ENCODE measurements around the gene ITGB5.

The ITGB5 gene

DNA sequence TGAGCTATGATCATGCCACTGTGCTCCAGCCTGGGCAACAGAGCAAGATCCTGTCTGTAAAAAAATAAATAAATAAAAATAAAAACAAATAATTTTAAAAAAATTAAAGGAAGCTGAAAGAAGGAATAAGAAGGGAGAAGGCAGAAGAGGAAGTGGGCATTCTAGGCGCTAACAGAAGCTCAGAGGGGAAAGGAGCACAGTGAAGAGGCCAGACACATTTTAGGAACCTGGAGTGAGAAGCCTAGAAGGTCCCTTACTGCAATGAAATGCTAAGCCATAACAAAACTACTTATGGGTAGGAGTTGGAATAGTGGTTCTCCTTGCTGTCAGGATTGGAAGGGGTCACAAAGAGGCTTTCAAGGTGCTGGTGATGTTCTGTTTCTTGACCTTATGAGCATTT lies 64.0 kb downstream of the ITGB5 start:
- no peaks in the 10 kb centered on the region for H3K9me3 Mint-ChIP-seq
- H3K4me1 Mint-ChIP-seq: no peaks in the 10 kb centered on the region
- no peak overlapping the region for H3K4me3 Mint-ChIP-seq
- no peak for ATAC-seq
- no peaks in the 10 kb centered on the region for H3K36me3 Mint-ChIP-seq
- peaks cover 57% of the 10 kb centered on the region for H3K27me3 Mint-ChIP-seq
- no peak overlapping the region for H3K27ac Mint-ChIP-seq

DNA sequence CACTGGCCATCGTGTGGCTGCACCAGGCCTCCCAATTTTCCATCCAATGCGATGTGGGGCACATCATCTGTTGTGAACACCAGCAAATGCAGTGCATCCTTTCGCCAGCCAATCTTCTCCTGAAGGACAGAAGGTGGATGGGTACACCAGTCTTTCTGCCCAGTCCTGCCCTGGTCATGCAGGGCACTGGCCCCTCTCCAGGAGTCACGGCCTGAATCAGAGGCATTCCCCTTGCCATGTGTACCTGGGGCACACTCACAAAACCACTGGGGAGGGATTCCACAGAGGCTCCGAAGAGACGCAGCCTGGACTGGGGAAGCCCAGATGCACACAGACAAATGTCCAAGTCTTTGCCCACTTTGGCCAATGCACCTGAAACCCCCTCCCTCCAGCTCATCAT lies 65.8 kb downstream of the ITGB5 start:
- no peaks in the 10 kb centered on the region for H3K36me3 Mint-ChIP-seq
- H3K4me3 Mint-ChIP-seq: no peak overlapping the region
- H3K4me1 Mint-ChIP-seq: no peaks in the 10 kb centered on the region
- H3K27ac Mint-ChIP-seq: no peak overlapping the region
- ATAC-seq: no peak
- no peaks in the 10 kb centered on the region for H3K9me3 Mint-ChIP-seq
- H3K27me3 Mint-ChIP-seq: peaks cover 61% of the 10 kb centered on the region

DNA sequence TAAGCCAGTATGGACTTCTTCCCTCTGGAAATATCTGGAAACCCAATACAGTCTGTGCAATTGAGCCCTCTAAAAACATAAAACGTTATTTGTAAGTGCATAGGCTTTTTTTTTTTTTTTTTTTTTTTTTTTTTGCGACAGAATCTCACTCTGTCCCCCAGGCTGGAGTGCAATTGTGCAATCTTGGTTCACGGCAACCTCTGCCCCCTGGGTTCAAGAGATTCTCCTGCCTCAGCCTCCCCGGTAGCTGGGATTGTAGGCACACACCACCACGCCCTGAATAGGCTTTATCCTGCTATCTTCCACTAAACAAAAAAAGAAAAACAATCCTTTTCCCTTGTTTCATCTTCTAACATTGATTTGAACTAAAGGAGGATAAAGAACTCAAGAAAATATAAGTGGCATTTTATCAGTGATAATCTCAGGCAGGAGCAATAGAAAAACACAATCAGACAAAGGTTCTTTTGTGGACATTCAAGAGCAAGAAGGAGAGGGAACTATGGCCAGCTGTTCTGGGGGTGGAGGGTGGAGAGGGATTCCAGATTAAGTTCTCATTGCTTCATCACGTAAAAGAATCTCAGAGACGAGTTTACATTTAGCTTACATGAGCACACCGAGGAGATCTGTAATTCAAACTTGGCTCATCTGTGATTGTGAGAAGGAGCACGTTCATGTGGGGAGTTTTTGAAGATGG lies 68.6 kb downstream of the ITGB5 start:
- no peaks in the 10 kb centered on the region for H3K4me1 Mint-ChIP-seq
- no peak overlapping the region for H3K27ac Mint-ChIP-seq
- no peaks in the 10 kb centered on the region for H3K36me3 Mint-ChIP-seq
- no peaks in the 10 kb centered on the region for H3K9me3 Mint-ChIP-seq
- peaks cover 59% of the 10 kb centered on the region for H3K27me3 Mint-ChIP-seq
- H3K4me3 Mint-ChIP-seq: no peak overlapping the region
- ATAC-seq: no peak

DNA sequence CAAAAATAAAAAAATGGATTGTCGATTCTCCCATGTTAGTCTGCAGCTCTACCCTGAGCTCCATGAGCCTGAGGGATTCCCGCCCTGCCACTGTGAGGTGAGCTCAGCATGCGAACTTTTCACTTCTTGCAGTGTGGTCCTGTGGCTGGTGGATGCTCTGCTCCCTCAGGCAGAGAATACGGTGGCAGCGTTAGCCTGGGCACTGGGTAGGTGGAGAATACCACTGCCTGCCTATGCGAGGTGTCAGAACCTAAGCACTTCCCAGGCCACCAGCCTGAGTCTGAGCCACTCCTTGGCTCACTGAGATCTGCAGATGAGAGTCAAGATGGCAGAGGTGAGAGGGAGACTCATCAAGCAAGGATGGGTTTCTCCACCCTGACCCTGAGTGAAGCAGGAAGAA lies 70.1 kb downstream of the ITGB5 start:
- no peak overlapping the region for H3K27ac Mint-ChIP-seq
- H3K9me3 Mint-ChIP-seq: no peaks in the 10 kb centered on the region
- ATAC-seq: no peak
- H3K36me3 Mint-ChIP-seq: no peaks in the 10 kb centered on the region
- H3K4me1 Mint-ChIP-seq: no peaks in the 10 kb centered on the region
- H3K4me3 Mint-ChIP-seq: no peak overlapping the region
- peaks cover 56% of the 10 kb centered on the region for H3K27me3 Mint-ChIP-seq

DNA sequence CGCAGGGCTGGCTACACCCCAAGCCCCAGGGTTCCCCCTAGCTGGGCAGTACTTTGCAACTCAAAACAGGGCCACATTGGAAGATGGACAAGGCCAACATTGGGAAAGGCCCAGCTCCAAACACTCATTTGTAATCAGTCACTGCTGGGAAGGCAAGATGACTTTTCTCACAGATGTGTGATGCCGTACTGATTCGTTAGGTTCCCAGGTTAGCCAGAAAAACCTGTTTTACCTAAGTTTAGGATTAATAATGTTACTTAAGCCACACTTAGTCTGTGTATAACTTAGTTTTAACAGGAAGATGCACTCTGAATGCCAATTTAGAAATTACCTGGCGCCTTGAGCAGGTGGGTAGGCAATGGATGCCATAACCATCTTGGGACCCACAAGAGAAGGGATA lies 71.0 kb downstream of the ITGB5 start:
- Mint-ChIP-seq H3K4me3 (no peak overlapping the region), H3K4me1 (no peaks in the 10 kb centered on the region), H3K27ac (no peak overlapping the region), H3K9me3 (no peaks in the 10 kb centered on the region), H3K36me3 (no peaks in the 10 kb centered on the region), H3K27me3 (peaks cover 48% of the 10 kb centered on the region)
- ATAC-seq: no peak

DNA sequence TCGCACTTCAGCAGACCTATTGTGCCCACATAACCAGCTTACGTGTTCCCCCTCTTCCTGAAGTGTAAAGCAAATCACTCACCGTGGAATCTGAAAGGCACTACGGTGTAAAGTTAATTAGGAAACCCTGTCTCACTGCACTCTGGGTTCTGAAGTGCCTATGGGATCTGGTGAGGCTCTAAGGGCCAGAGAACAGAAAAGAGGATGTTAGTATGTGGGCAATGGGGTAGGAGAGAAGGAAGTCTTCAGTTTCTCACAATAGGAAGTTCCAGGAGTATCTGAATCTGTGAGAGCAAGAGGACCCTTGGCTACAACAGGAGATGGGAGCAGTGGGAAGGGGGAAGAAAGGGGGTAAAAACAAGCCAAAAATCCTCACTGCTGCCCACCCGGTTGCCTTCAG lies 71.4 kb downstream of the ITGB5 start:
- H3K27me3 Mint-ChIP-seq: peaks cover 43% of the 10 kb centered on the region
- H3K27ac Mint-ChIP-seq: no peak overlapping the region
- no peaks in the 10 kb centered on the region for H3K9me3 Mint-ChIP-seq

DNA sequence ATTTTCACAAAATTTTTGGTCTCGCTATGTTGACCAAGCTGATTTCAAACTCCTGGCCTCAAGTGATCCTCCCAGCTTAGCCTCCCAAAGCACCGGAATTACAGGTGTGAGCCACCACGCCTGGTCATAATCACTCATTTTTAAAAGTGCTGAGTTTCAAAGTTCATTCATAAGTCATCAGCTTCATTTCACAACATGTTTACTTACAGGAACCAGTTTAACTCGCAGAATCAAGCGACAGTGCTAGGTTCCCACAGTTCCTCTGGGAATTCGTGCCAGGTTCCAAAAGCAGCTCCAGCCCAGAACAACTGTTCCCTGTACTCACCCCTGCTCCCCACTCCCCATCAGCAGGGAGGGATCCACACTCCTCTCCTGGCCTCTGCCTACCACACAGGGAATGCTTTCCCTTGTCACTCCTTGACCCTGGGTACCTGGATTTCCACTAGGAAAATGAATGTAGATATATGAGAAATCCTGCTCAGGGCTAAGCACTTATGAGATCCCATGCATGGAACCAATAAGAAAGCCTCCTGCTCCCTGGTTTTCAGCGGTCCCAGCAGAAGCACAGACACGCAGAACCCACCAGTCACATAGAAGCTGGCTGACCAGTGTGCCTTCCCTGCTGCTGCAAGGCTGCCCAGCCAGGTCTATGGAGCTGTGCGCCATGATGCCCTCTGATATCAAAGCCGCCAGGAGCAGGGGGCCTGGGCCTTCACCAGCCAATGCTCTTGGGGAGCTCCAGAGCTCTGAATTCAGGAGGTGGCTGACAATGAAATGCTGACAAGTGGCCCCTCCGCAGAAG lies 72.3 kb downstream of the ITGB5 start:
- H3K4me1 Mint-ChIP-seq: no peaks in the 10 kb centered on the region
- no peak for ATAC-seq
- H3K36me3 Mint-ChIP-seq: no peaks in the 10 kb centered on the region
- H3K27me3 Mint-ChIP-seq: peaks cover 35% of the 10 kb centered on the region
- no peak overlapping the region for H3K4me3 Mint-ChIP-seq
- no peak overlapping the region for H3K27ac Mint-ChIP-seq
- no peaks in the 10 kb centered on the region for H3K9me3 Mint-ChIP-seq

More for the DNA sequence above, 71.4 kb downstream of the ITGB5 start:
- no peak for ATAC-seq
- no peak overlapping the region for H3K4me3 Mint-ChIP-seq
- H3K4me1 Mint-ChIP-seq: no peaks in the 10 kb centered on the region
- no peaks in the 10 kb centered on the region for H3K36me3 Mint-ChIP-seq

DNA sequence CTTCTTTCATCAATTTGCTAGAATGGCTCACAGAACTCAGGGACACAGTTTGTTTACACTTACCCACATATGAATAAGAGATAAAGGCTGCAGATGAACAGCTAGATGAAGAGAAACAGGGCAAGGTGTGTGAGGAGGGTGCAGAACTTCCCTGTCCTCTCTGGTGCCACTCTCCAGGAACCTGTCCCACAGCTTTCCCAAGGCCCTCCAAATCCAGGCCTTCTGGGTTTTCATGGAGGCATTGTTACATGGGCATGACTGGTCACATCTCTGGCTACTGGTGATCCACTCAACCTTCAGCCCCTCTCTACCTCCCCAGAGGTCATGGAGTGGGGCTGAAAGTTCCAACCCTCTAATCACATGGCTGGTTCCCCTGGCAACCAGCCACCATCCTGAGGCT lies 73.6 kb downstream of the ITGB5 start:
- Mint-ChIP-seq H3K27me3 (peaks cover 33% of the 10 kb centered on the region), H3K9me3 (no peaks in the 10 kb centered on the region), H3K36me3 (no peaks in the 10 kb centered on the region), H3K27ac (no peak overlapping the region), H3K4me3 (no peak overlapping the region), H3K4me1 (no peaks in the 10 kb centered on the region)
- no peak for ATAC-seq

DNA sequence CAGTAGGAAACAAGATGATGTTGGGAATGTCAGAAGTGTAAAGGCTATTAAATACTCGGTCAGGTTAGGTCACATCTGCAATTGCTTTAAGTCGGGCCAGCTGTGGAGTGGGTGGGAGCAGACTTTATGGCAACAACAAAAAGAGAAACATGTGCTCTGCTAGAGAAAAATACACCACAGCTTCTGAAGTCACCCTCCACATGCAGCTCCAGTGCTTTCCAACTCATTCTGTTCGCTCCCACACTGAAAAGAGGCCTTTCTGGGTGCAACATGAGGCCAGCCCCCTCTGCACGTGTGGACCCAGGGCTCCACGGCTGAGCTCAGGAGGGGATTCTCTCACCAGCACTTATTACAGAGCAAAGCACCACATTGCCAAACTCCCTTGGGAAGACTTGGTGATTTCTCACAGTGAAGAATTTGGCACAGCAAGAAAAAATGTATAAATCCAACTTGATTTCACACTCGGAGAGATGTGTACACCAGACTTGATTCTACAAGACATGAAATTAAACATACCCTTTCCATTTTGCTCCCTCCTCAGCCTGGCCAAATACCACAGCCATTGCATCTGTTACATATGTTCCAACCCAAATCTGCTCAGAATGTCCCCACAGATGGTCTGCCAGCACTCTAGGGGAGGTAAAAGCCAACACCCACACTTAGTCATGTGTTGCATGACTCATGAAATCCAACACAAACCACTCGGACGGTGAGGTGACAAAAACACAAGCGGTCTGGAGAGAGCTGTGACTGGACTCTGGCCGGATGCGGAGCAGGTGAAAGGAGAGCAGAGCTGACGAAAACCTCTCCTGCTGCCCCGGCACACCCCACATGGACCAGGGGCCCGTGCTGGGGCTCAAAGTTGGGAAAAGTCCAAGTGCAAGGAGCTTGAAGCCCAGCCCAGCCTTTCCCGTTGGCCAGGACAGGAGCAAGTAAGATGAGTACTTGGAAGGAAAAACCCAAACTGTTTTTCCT lies 74.6 kb downstream of the ITGB5 start:
- Mint-ChIP-seq H3K4me1 (no peaks in the 10 kb centered on the region), H3K27ac (no peak overlapping the region), H3K27me3 (peaks cover 26% of the 10 kb centered on the region), H3K36me3 (no peaks in the 10 kb centered on the region), H3K4me3 (no peak overlapping the region), H3K9me3 (no peaks in the 10 kb centered on the region)
- no peak for ATAC-seq

DNA sequence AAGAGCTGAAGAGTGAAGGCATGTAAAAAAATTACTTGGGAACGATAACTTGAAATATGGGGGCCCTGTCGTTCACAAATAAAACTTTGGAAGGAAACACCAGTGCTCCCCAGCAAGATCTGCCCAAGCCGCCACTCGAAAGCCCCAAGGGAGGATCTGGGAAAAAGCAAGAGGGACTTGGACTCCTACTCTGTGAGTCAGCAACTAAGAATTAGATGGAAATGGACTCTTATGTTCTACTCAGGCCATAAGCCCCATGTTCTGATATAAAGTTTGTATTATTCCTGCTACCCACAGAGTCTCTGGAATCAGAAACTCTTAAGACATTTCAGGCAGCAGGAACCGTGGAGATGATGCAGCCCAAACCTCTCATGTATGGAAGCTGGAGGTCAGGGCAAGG lies 75.7 kb downstream of the ITGB5 start:
- no peak overlapping the region for H3K4me3 Mint-ChIP-seq
- no peak for ATAC-seq
- no peaks in the 10 kb centered on the region for H3K36me3 Mint-ChIP-seq
- no peaks in the 10 kb centered on the region for H3K9me3 Mint-ChIP-seq
- no peak overlapping the region for H3K27ac Mint-ChIP-seq
- H3K27me3 Mint-ChIP-seq: peaks cover 26% of the 10 kb centered on the region
- H3K4me1 Mint-ChIP-seq: no peaks in the 10 kb centered on the region

DNA sequence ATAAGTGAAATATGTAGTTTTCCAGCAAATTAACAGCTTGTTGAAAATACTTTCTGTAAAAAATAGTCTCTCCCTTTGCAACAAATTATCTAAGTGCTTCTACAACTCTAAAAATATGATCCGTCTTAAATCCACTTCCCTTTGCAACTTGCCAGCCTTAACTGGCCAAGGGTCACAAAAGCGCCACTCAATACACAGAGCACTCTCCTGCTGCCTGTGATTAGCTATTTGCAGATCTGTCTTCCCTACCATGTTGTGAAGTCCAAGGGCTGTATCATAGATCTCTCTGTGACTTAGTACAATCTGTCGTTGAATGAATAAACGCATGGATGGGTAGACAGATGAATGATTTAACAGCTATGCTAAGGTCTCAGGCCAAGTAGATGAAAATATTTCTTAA lies 76.2 kb downstream of the ITGB5 start:
- no peaks in the 10 kb centered on the region for H3K9me3 Mint-ChIP-seq
- no peaks in the 10 kb centered on the region for H3K4me1 Mint-ChIP-seq
- no peaks in the 10 kb centered on the region for H3K36me3 Mint-ChIP-seq
- ATAC-seq: no peak
- H3K4me3 Mint-ChIP-seq: no peak overlapping the region
- peaks cover 26% of the 10 kb centered on the region for H3K27me3 Mint-ChIP-seq
- H3K27ac Mint-ChIP-seq: no peak overlapping the region

DNA sequence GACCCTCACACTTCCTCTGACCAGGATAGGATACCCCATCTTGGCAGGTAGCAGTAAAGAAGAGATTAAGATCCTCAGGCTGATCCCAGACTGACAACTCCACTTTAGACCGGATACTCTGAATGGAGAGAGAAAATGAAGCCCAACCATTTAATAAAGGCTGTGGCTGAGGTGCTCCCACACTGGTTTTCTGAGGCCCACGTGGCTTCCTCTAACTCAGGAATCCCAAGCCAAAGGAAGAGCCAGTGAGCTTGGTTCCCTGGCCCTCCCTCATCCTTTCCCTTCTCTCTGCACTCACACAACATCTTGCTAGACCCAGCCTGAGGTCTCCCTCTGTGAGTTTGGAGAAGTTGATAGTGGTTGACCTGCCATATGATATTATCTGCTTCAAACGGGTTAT lies 78.1 kb downstream of the ITGB5 start:
- Mint-ChIP-seq H3K27ac (no peak overlapping the region), H3K4me1 (peaks cover 6% of the 10 kb centered on the region)
- no peak for ATAC-seq

DNA sequence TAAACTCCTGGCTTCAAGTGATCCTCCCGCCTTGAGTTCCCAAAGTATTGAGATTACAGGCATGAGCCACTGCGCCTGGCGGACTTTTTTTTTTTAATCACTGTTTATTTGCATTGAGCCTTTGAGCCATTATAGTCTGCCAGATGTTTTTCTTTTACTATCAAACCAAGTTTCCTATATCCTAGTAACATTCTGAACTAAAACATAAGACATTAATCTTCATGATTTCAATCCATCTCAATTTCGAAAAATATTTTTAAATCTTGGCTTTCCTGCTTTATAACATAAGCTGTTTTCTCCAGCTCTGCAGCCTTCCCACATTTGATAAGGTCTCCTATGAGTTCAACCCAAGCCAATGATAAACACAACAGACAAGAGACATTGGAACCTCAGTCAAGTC lies 81.5 kb downstream of the ITGB5 start:
- Mint-ChIP-seq H3K27me3 (peaks cover 47% of the 10 kb centered on the region), H3K4me3 (no peak overlapping the region), H3K27ac (no peak overlapping the region), H3K36me3 (no peaks in the 10 kb centered on the region), H3K9me3 (peaks cover 3% of the 10 kb centered on the region), H3K4me1 (peaks cover 6% of the 10 kb centered on the region)
- ATAC-seq: no peak

More for the DNA sequence above, 78.1 kb downstream of the ITGB5 start:
- peaks cover 3% of the 10 kb centered on the region for H3K9me3 Mint-ChIP-seq
- peaks cover 26% of the 10 kb centered on the region for H3K27me3 Mint-ChIP-seq
- no peak overlapping the region for H3K4me3 Mint-ChIP-seq
- H3K36me3 Mint-ChIP-seq: no peaks in the 10 kb centered on the region

DNA sequence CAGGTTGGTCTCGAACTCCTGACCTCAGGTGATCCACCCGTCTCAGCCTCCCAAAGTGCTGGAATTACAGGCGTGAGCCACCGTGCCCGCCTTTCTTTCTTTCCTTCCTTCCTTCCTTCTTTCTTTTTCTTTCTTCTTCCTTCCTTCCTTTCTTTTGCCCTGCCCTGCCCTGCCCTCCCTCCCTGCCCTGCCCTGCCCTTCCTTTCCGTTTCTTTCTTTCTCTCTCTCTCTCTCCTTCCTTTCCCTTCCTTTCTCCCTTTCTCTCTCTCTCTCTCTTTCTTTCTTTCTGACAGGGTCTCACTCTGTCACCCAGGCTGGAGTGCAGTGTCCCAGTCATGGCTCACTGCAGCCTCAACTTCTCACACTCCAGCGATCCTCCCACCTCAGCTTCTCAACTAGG lies 82.3 kb downstream of the ITGB5 start:
- no peak overlapping the region for H3K27ac Mint-ChIP-seq
- peaks cover 46% of the 10 kb centered on the region for H3K27me3 Mint-ChIP-seq
- H3K9me3 Mint-ChIP-seq: peaks cover 3% of the 10 kb centered on the region
- H3K4me1 Mint-ChIP-seq: peaks cover 6% of the 10 kb centered on the region
- no peaks in the 10 kb centered on the region for H3K36me3 Mint-ChIP-seq
- H3K4me3 Mint-ChIP-seq: no peak overlapping the region
- no peak for ATAC-seq

DNA sequence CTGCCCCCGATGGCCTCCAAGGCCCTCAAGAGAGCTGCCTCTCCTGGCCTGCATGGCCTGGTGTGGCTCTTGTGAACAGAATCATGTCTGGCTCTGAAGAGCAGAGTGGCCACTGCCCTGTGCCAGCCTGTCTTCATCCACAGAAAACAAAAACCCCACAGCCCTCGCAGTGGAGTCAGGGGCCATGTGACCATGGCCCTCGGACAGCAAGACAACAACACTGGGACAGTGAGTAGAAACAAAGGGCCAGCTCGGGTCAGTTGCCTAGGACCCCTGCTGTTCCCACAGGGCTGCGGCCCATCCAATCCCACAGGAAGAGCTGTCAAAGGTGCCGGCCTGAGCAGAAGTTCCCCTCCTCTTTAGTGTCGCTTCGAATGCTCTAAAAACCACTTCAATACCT lies 84.5 kb downstream of the ITGB5 start:
- H3K27me3 Mint-ChIP-seq: peaks cover 45% of the 10 kb centered on the region
- no peak overlapping the region for H3K4me3 Mint-ChIP-seq
- ATAC-seq: no peak
- H3K27ac Mint-ChIP-seq: no peak overlapping the region
- H3K36me3 Mint-ChIP-seq: no peaks in the 10 kb centered on the region
- peaks cover 3% of the 10 kb centered on the region for H3K9me3 Mint-ChIP-seq
- peaks cover 6% of the 10 kb centered on the region for H3K4me1 Mint-ChIP-seq
